ENCODE results near the gene TIAL1.

The TIAL1 gene

DNA sequence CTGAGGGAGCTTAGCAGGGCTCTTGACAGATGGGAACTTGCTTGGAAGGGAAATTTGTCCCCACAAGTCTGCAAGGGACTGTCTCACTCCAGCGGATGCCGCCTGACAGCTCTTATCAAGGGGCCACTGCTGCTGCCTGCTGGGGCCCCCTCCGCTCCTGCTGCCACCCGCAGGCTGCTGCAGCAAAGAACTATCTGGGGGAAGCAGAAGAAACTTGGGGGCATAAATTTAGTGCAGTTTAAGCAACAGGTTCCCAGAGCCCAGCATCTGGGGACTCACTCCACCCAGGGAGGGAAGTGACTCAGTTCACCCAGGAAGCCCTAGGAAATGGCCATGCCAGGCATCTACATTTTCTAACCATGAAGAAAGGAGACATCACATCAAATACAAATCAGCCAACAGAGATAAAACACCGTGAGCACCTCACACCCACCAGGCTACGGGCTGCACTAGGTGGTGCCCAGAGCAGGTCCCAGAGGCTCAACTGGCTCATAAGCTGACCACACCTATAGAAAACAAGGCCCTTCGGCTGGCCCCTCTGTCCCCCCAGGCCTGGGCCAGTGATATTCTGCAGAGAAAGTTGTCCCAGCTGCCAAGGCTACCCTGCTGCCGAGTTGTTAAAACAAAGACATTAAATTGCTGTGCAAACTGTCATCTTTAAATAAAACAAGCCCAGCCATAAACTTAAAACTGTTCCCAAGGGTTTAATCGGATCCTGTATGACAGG is 58.0 kb downstream of the TIAL1 start:
- no peak for TF ChIP-seq CTCF (IDR thresholded peaks at IDR 0.05)
- H3K4me2 ChIP-seq (ENCODE audit: low read length) = no peak overlapping the region
- no peak overlapping the region for H2AFZ ChIP-seq
- no peaks in the 10 kb centered on the region for H3K27me3 ChIP-seq (ENCODE audit: control insufficient read depth, insufficient read depth, low read length)
- no peak overlapping the region for H3K4me3 ChIP-seq (ENCODE audit: low read depth, low read length)
- peaks cover 3% of the 10 kb centered on the region for H3K4me1 ChIP-seq
- no peak overlapping the region for H3K9ac ChIP-seq
- no peaks in the 10 kb centered on the region for H3K9me3 ChIP-seq (ENCODE audit: control insufficient read depth, low read length)
- no peaks in the 10 kb centered on the region for H3K79me2 ChIP-seq
- H3K27ac ChIP-seq = no peak overlapping the region
- no peaks in the 10 kb centered on the region for H3K36me3 ChIP-seq (ENCODE audit: control insufficient read depth, insufficient read depth, low read length)

GRCh38 chr10:119537953-119538630 is 58.7 kb downstream of the TIAL1 start:
- H3K4me2 ChIP-seq (ENCODE audit: low read length) = no peak overlapping the region
- no peaks in the 10 kb centered on the region for H3K9me3 ChIP-seq (ENCODE audit: control insufficient read depth, low read length)
- H3K27ac ChIP-seq = no peak overlapping the region
- H3K4me1 ChIP-seq = no peaks in the 10 kb centered on the region
- no peaks in the 10 kb centered on the region for H3K79me2 ChIP-seq
- no peak for TF ChIP-seq CTCF (IDR thresholded peaks at IDR 0.05)
- H2AFZ ChIP-seq = no peak overlapping the region
- H3K9ac ChIP-seq = no peak overlapping the region
- no peaks in the 10 kb centered on the region for H3K27me3 ChIP-seq (ENCODE audit: control insufficient read depth, insufficient read depth, low read length)
- no peaks in the 10 kb centered on the region for H3K36me3 ChIP-seq (ENCODE audit: control insufficient read depth, insufficient read depth, low read length)
- no peak overlapping the region for H3K4me3 ChIP-seq (ENCODE audit: low read depth, low read length)

DNA sequence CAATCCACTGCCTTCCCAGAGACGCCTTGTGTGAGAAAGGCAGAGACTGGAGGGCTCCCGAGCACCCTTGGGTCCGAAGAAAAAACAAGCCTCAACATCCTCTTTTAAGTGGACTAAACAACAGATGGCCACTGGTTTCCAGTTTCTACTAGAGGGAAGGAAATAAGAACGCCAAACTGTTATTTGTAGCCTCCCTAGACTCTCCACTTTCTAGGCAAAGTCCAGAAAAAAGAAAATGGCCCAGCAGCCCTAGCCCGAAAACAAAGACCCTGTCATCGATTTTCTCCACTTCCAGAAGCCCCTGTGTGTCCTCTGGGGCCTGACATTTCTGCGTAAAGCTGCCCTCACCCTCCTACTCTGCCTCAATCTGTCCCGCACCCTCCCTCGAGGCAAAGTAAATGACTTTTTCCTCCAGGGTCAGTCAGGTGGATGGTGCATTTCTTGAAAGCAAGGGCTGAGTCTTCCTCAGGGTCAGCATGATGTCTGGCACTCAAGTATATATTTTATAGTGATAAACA is 60.2 kb downstream of the TIAL1 start:
- Histone ChIP-seq H3K4me1 (no peaks in the 10 kb centered on the region), H2AFZ (no peak overlapping the region), H3K4me3 (ENCODE audit: low read depth, low read length) (no peak overlapping the region), H3K9ac (no peak overlapping the region), H3K36me3 (ENCODE audit: control insufficient read depth, insufficient read depth, low read length) (no peaks in the 10 kb centered on the region), H3K79me2 (no peaks in the 10 kb centered on the region), H3K9me3 (ENCODE audit: control insufficient read depth, low read length) (no peaks in the 10 kb centered on the region), H3K27me3 (ENCODE audit: control insufficient read depth, insufficient read depth, low read length) (no peaks in the 10 kb centered on the region), H3K27ac (no peak overlapping the region), H3K4me2 (ENCODE audit: low read length) (no peak overlapping the region)
- no peak for TF ChIP-seq CTCF (IDR thresholded peaks at IDR 0.05)

DNA sequence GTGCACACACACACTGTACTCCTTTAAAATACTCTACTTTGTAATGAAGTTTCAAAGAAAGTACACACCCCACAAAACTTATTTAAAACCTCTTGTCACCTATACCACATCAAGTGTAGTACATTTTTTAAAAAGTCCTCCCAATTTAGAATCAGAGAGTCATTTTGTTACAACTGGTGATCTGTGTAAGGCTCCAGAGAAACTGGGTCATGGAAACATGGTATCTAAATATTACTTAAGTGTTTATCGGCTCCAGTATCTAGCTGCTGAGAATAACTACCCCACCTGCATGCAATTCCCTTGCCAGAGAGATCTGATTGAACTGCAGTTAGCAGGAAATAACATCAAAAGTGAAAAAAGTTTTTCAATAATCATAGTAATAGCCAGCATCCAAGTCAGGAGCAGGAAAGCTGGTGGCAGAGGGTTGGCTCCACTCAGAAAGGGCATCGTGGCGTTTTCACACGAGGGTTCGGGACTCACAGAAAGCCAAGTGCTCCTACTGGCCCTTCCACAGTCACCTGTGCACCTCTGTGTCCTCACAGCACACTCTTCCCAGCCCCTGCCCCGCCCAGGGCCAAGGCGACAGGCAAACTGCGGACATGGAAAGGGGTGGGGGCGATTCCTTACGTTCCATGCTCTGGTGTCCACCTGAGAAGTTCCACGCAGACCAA is 60.8 kb downstream of the TIAL1 start:
- TF ChIP-seq CTCF (IDR thresholded peaks at IDR 0.05) = no peak
- Histone ChIP-seq H3K4me2 (ENCODE audit: low read length) (no peak overlapping the region), H3K27ac (no peak overlapping the region), H3K4me1 (no peaks in the 10 kb centered on the region), H3K4me3 (ENCODE audit: low read depth, low read length) (no peak overlapping the region), H3K9ac (no peak overlapping the region), H3K27me3 (ENCODE audit: control insufficient read depth, insufficient read depth, low read length) (no peaks in the 10 kb centered on the region), H3K36me3 (ENCODE audit: control insufficient read depth, insufficient read depth, low read length) (no peaks in the 10 kb centered on the region), H3K9me3 (ENCODE audit: control insufficient read depth, low read length) (no peaks in the 10 kb centered on the region), H2AFZ (no peak overlapping the region), H3K79me2 (no peaks in the 10 kb centered on the region)
